NCI-H2171 (cell line): ENCODE results near the gene ARRB1.

ENCODE experiments used
- DNase-seq: peaks from one replicate; lab custom pipeline; 2025; lab: John Stamatoyannopoulos, UW

Gene ARRB1

GRCh38 chr11:75246671-75247350, 104.7 kb downstream of the ARRB1 start:
- DNase-seq, result no peak

DNA sequence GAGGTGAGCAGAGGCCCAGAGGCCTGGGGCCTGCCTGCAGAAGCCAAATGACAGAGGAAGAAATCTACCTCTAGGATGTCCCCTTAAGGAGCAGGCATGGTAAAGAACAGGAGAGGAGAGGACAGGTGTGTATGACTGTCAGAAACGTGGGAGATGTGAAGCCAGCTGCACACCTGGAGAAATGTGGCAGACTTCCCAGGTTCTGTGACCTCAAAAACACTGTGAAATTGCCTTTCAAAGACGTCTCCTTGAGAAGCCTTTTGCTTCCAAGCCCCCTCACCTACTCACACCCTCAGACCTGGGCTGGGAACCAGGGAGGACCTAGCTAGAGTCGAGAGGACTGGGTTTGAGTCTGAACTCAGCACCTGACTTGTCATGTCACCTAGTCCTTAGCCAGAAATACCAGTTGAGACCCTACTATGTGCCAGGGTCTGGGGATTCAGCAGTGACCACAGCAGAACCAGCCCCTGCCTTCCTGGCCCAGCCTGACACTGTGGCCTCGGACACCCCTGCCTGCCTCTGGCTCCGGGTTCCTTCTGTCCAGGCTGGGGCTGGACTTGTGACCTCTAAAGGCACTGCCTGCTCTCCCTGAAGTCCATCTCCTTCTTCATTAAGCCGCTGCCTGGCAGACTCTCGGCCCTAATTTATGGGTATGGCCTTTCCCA, 105.3 kb downstream of the ARRB1 start:
- no peak for DNase-seq

- no peak for DNase-seq
Measured at GRCh38 chr11:75245356-75246005, 106.0 kb downstream of the ARRB1 start.

- DNase-seq, result no peak
Measured at GRCh38 chr11:75244052-75244814, 107.2 kb downstream of the ARRB1 start.

GRCh38 chr11:75242722-75243600, 108.5 kb downstream of the ARRB1 start:
- no peak for DNase-seq

DNA sequence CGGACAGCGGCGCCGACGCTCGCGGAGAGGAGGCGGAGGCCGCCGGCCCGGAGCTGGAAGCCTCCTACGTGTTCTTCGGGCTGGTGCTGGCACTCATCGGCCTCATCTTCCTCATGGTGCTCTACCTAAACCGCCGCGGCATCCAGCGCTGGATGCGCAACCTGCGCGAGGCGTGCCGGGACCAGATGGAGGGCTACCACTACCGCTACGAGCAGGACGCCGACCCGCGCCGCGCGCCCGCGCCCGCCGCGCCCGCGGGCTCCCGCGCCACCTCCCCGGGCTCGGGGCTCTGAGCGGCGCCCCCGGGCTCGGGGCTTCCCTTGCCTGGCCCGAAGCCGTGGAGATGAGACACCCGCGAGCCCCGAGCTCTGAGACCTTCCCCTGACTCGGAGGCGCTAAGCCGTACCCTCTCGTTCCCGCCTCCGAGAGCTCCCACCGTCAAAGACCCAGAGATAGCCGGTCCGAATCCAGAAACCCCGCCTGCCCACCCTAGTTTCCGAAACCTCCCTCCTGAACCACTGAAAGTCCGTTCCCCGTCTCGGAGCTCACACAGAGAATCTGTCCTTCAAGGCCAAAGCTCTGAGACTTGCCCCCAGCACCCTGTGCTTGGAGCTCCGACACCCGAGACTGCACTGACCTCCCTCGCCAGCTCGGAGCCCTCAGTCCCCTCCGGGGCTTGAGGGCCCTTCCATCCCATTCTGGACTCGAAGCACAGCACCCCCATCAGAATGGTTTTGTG, 109.4 kb downstream of the ARRB1 start:
- DNase-seq, result peak; percentile 31

DNA sequence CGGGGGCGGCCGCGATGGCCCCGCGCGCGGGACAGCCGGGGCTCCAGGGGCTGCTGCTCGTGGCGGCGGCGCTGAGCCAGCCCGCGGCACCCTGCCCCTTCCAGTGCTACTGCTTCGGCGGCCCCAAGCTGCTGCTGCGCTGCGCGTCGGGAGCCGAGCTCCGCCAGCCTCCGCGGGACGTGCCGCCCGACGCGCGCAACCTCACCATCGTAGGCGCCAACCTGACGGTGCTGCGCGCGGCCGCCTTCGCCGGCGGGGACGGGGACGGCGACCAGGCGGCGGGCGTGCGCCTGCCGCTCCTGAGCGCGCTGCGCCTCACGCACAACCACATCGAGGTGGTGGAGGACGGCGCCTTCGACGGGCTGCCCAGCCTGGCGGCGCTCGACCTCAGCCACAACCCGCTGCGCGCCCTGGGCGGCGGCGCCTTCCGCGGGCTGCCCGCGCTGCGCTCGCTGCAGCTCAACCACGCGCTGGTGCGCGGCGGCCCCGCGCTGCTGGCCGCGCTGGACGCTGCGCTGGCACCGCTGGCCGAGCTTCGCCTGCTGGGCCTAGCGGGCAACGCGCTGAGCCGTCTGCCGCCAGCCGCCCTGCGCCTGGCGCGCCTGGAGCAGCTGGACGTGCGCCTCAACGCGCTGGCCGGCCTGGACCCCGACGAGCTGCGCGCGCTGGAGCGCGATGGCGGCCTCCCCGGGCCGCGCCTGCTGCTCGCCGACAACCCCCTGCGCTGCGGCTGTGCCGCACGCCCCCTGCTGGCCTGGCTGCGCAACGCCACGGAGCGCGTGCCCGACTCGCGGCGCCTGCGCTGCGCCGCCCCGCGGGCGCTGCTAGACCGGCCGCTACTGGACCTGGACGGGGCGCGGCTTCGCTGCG, 110.2 kb downstream of the ARRB1 start:
- DNase-seq, result peak; percentile 32

GRCh38 chr11:75240311-75241035, 111.0 kb downstream of the ARRB1 start, which contains the start of gene TPBGL:
Gene TPBGL (plus strand): TSS chr11:75240774. CDS start chr11:75241050, 276 bp downstream.
- no peak for DNase-seq

DNA sequence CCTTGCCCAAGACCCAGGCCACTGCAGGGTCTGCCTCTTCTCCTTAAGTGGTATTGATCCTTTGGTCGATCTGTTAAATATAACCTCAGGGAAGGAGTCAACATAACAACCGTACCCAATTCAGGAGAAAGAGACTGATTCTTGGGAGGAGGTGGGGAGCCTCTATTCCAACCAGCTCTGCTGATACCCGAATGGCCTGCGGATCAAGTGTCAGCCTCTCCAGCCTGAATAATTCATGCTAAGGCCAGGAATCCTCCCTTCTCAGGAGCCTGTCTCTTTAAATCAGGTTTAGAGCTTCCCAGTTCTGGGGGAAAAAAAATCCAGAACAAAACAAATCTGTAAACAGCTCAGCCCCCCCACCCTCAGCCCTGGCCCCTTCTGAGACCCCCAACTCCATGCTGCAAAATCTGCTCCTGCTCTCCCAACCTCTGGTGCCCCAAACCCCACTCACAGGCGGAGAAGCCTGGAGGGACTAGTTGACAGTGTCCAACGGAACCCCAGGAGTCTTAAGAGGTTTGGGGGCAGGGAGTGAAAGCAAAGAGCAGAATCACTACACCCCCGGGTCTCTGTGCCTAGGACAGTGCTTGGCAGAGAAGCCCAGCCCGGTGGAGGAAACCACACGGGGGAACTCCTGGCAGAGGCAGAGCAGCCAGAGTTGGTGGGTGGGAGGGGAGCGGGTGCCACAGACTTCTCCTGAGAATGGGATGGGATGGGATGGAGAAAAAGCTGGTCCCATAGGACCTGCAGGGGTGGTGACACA, 111.8 kb downstream of the ARRB1 start:
- no peak for DNase-seq

DNA sequence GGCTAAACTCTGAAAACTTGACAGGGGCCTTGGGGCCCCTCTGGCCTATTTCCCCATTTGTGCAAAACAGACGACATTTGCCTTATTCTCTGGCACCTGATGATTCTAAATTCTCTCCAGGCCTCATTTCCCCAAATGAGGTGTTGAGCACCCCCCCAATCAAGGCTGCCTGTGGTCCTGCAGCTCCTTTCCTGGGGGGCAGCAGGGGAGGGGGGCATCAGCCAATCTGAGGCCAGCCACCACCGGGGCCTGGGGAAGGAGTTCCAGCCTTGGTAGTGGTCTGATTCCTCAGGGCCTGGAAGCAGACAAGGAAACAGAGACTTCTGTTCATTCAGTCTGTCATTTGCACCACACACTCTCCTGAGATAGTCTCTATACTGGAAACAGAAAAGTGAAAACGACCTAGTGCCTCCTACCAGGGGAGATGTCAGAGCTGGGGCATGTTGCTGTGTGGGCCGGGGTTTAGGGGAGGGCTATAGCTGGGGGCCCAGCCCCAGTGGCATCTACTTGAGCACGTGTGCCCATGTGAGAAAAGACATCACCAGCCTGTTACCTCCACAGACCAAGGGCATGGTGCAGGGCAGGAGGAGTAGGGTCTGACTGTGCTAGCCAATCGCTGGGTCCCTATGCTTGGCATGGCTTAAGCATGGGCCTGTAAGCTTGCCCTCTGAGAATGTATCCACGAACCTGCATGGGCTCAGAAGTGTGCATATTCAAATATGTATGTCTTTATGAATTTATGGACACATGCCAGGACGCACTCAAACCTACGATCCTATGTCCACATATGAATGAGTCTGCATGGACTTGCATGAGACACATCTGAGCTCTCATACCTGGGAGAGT, 112.6 kb downstream of the ARRB1 start:
- no peak for DNase-seq

DNA sequence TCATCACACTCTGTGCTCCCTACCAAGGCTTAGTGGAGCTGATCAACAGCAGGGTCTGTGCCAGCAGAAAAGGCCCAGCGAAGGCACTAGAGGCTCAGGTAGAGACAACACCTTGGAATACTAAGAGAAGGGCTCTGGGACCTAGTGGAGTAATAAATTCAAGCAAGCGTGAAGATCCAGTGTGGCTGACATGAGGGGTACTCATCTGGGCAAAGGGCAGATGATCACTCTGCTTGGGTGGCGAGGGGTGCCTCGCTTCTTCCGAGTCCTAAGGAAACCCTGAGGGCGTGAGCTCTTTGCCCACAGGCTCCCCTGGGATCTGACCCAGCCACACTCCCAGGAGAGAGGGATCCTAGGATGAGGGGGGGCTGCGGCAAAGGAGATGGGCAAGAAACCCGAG, 114.4 kb downstream of the ARRB1 start:
- peak; percentile 5 for DNase-seq

DNA sequence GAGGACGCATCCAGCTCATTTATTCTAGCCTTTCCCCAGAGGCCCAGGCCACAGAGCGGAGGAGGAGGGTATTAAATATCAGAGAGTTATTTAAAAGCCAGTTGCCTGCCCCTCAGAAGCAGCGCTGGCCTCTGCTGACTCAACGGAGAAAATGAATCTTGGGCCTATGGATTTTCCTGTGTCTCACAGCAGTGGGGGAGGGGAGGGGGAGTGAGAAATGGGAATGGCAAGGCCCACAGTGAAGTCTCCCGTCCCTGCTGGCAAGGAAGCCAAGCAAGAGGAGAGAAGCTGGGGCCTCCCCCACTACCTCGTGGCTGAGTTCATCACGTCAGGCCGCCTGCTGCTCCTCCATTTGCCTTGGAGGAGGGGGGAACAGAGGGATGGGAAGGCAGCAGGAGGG, 115.4 kb downstream of the ARRB1 start:
- no peak for DNase-seq

GRCh38 chr11:75233754-75234172, 117.7 kb downstream of the ARRB1 start:
- DNase-seq, result no peak

DNA sequence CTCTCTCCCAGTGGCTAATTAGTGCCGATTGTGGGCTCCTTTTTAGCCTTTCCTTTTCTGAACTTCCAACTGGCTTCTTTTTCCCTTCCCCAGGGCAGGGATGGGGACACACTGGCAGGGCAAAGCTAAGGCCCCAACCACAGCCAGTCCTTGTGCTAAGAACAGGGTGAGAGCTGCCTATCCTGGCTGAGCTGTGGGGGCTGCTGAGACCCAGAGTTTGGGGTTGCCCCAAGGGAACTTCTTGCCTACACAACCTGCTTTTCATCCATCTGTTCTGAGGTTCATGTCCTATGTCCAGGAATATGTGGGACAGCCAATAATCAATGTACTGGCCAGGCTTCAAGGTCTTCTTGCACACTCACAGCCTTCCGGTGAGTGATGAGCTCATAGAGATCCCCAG, 120.8 kb downstream of the ARRB1 start:
- no peak for DNase-seq

DNA sequence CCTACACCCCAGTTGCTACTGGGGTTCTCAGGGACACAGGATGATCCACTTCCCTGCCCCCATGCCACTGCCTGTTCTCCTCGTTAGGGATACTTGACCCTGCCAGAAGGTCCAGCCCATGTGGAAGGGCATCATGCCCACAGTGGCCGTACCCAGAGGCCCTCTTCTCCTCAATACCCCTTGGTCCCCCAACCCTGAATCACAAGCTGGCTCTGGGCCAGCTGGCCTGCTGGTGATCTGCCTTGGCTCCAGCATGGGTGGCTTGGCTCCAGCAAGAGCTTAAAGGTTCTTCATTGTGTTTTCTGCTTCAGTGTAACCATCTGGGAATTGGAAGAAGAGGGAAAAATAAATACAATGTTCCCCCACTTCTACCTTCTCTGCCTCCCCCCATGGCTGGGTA, 122.0 kb downstream of the ARRB1 start:
- DNase-seq, result no peak

GRCh38 chr11:75225794-75226193, 125.7 kb downstream of the ARRB1 start:
- DNase-seq, result no peak

GRCh38 chr11:75223954-75224643, 127.4 kb downstream of the ARRB1 start:
- DNase-seq, result no peak
